ENCODE results near the gene CLK3. TPM values are rescaled to one million over a fixed set of nuclear protein-coding genes. Genes with fewer than 3 reads are reported as not detected.
A peak's percentile ranks its signal among the peaks of the same experiment; 100 is the strongest.

Gene CLK3
- total and polyA plus RNA-seq, 2 of the 13 experiments (the other 11 are each of a cell fraction or from before 2014, with no cell fraction given) = 41.5 to 82.0 TPM

DNA sequence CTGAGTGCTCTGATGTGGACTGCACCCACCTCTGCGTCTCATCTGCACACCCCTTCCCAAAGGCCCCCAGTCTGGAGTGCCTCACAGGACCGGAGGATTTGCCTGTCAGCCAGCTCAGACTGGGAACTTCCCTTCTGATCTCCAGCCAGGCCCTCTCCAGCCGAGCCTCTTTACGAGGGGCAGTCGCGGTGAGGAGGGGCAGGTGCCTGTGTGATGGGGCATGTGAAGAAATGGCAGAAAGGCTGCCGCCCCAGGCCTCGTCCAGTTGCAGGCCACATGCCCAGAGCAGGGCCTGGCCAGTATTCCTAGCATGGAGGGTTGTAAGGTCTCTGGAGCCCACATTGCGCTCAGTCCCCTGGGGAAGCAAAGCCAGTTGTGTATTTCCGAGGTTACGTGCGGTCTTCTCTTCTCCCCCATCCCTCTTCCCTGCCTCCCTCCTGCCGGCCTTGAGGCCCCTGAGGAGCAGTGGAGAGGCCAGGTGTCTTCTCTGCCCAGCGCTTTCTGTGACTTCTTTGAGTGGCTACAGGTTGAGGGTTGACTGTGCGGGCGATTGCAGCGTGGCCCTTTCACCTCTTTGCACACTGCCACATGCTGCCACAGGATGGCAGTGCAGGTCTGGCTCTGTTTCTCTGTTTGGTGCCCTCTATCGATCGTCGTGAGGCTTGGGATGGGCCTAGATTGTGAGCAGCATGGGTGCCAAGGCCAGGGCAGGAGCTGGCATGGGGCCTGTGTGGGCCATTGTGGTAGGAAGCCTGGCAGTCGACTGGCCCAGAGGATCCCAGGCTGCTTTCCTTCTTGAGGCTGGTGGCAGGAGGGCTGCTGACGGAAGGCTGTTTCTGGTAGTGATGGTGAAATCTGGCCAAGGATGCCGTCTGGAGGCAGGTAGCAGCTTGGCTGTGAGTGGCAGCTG, 5.3 kb downstream of the CLK3 start (continued):
- TF ChIP-seq, protein P1, sequence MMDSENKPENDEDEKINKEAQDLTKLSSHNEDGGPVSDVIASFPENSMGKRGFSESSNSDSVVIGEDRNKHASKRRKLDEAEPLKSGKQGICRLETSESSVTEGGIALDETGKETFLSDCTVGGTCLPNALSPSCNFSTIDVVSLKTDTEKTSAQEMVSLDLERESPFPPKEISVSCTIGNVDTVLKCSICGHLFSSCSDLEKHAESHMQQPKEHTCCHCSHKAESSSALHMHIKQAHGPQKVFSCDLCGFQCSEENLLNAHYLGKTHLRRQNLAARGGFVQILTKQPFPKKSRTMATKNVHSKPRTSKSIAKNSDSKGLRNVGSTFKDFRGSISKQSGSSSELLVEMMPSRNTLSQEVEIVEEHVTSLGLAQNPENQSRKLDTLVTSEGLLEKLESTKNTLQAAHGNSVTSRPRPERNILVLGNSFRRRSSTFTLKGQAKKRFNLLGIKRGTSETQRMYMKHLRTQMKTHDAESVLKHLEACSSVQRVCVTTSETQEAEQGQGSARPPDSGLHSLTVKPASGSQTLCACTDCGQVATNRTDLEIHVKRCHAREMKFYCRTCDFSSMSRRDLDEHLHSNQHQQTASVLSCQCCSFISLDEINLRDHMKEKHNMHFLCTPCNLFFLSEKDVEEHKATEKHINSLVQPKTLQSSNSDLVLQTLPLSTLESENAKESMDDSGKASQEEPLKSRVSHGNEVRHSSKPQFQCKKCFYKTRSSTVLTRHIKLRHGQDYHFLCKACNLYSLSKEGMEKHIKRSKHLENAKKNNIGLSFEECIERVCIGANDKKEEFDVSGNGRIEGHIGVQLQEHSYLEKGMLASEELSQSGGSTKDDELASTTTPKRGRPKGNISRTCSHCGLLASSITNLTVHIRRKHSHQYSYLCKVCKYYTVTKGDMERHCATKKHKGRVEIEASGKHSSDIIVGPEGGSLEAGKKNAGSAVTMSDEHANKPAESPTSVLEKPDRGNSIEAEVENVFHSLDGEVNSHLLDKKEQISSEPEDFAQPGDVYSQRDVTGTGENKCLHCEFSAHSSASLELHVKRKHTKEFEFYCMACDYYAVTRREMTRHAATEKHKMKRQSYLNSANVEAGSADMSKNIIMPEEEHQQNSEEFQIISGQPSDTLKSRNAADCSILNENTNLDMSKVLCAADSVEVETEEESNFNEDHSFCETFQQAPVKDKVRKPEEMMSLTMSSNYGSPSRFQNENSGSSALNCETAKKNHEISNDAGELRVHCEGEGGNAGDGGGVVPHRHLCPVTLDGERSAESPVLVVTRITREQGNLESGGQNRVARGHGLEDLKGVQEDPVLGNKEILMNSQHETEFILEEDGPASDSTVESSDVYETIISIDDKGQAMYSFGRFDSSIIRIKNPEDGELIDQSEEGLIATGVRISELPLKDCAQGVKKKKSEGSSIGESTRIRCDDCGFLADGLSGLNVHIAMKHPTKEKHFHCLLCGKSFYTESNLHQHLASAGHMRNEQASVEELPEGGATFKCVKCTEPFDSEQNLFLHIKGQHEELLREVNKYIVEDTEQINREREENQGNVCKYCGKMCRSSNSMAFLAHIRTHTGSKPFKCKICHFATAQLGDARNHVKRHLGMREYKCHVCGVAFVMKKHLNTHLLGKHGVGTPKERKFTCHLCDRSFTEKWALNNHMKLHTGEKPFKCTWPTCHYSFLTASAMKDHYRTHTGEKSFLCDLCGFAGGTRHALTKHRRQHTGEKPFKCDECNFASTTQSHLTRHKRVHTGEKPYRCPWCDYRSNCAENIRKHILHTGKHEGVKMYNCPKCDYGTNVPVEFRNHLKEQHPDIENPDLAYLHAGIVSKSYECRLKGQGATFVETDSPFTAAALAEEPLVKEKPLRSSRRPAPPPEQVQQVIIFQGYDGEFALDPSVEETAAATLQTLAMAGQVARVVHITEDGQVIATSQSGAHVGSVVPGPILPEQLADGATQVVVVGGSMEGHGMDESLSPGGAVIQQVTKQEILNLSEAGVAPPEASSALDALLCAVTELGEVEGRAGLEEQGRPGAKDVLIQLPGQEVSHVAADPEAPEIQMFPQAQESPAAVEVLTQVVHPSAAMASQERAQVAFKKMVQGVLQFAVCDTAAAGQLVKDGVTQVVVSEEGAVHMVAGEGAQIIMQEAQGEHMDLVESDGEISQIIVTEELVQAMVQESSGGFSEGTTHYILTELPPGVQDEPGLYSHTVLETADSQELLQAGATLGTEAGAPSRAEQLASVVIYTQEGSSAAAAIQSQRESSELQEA (CRISPR knock-in tag; IDR thresholded peaks at IDR 0.05; ENCODE audit: not compliant biosample characterization) = no peak
- TF ChIP-seq SMC3 (IDR thresholded peaks at IDR 0.05; ENCODE audit: low read length) (peak; percentile 69), ZNF180 (CRISPR knock-in tag; IDR thresholded peaks at IDR 0.05; ENCODE audit: borderline replicate concordance, low read depth) (no peak), BHLHE40 (IDR thresholded peaks at IDR 0.05; ENCODE audit: low read length) (no peak), ZNF317 (CRISPR knock-in tag; IDR thresholded peaks at IDR 0.05) (no peak), FLYWCH1 (CRISPR knock-in tag; IDR thresholded peaks at IDR 0.05) (no peak), TGIF2 (CRISPR knock-in tag; IDR thresholded peaks at IDR 0.05) (peak; percentile 63; the same call in 1 of the 2 replicates), TFDP2 (CRISPR knock-in tag; IDR thresholded peaks at IDR 0.05) (no peak), CEBPG (CRISPR knock-in tag; IDR thresholded peaks at IDR 0.05) (peak; percentile 48), SIX1 (CRISPR knock-in tag; IDR thresholded peaks at IDR 0.05; ENCODE audit: borderline replicate concordance) (no peak)
- TF ChIP-seq, protein P2, sequence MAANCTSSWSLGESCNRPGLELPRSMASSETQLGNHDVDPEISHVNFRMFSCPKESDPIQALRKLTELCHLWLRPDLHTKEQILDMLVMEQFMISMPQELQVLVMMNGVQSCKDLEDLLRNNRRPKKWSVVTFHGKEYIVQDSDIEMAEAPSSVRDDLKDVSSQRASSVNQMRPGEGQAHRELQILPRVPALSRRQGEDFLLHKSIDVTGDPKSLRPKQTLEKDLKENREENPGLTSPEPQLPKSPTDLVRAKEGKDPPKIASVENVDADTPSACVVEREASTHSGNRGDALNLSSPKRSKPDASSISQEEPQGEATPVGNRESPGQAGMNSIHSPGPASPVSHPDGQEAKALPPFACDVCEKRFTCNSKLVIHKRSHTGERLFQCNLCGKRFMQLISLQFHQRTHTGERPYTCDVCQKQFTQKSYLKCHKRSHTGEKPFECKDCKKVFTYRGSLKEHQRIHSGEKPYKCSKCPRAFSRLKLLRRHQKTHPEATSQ (CRISPR knock-in tag; IDR thresholded peaks at IDR 0.05; ENCODE audit: borderline replicate concordance) = no peak
- TF ChIP-seq, protein P3, sequence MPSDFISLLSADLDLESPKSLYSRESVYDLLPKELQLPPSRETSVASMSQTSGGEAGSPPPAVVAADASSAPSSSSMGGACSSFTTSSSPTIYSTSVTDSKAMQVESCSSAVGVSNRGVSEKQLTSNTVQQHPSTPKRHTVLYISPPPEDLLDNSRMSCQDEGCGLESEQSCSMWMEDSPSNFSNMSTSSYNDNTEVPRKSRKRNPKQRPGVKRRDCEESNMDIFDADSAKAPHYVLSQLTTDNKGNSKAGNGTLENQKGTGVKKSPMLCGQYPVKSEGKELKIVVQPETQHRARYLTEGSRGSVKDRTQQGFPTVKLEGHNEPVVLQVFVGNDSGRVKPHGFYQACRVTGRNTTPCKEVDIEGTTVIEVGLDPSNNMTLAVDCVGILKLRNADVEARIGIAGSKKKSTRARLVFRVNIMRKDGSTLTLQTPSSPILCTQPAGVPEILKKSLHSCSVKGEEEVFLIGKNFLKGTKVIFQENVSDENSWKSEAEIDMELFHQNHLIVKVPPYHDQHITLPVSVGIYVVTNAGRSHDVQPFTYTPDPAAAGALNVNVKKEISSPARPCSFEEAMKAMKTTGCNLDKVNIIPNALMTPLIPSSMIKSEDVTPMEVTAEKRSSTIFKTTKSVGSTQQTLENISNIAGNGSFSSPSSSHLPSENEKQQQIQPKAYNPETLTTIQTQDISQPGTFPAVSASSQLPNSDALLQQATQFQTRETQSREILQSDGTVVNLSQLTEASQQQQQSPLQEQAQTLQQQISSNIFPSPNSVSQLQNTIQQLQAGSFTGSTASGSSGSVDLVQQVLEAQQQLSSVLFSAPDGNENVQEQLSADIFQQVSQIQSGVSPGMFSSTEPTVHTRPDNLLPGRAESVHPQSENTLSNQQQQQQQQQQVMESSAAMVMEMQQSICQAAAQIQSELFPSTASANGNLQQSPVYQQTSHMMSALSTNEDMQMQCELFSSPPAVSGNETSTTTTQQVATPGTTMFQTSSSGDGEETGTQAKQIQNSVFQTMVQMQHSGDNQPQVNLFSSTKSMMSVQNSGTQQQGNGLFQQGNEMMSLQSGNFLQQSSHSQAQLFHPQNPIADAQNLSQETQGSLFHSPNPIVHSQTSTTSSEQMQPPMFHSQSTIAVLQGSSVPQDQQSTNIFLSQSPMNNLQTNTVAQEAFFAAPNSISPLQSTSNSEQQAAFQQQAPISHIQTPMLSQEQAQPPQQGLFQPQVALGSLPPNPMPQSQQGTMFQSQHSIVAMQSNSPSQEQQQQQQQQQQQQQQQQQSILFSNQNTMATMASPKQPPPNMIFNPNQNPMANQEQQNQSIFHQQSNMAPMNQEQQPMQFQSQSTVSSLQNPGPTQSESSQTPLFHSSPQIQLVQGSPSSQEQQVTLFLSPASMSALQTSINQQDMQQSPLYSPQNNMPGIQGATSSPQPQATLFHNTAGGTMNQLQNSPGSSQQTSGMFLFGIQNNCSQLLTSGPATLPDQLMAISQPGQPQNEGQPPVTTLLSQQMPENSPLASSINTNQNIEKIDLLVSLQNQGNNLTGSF (CRISPR knock-in tag; IDR thresholded peaks at IDR 0.05) = no peak
